AG04450 (cell line): ENCODE data around the gene SEZ6L. TPM values are rescaled to one million over a fixed set of nuclear protein-coding genes. Genes with fewer than 3 reads are reported as not detected.
A peak's percentile ranks its signal among the peaks of the same experiment; 100 is the strongest.

Experiments
- CTCF ChIA-PET: fragments of 300-600, 350-600 bp; formaldehyde crosslinking; extraction: SDS; loops from one replicate; lab custom pipeline; 2022; ENCODE audit warnings: antibody characterized with exemption, inconsistent platforms; lab: Charles Lee
- POLR2A ChIA-PET: fragments of 350-600 bp; formaldehyde crosslinking; extraction: SDS; loops from one replicate; lab custom pipeline; 2021; ENCODE audit warnings: antibody characterized with exemption, inconsistent platforms; lab: Yijun Ruan, JAX
- DNase-seq: peaks from one replicate; pipeline ENCODE4 v3.0.0-alpha.2; 2011; ENCODE audit warnings: low read depth, low spot score
- H3K27ac ChIP-seq: one replicate; pipeline ENCODE4 v1.5.1; 2012; ENCODE audit warnings: low read depth, low read length, control low read depth
- H3K27me3 ChIP-seq: one replicate; pipeline ENCODE4 v1.6.0; 2012; ENCODE audit warnings: low read length; ENCODE audit not compliant: control insufficient read depth, insufficient read depth
- H3K4me3 ChIP-seq: 2 replicates; pipeline ENCODE4 v1.5.1; 2011; ENCODE audit warnings: mild to moderate bottlenecking, low read depth, low read length, control low read depth
- H3K9me3 ChIP-seq: 2 replicates; pipeline ENCODE4 v1.5.1; 2012; ENCODE audit warnings: low read length; ENCODE audit not compliant: control insufficient read depth, insufficient read depth
- polyA plus RNA-seq: library from polyadenylated mRNA; depleted of rRNA; stranded (reverse); fragments of >200 nt; gene quantifications from 2 replicates; pipeline ENCODE4 v1.2.3, GENCODE V29; 2011
- small RNA-seq: library from RNA; depleted of rRNA; stranded (forward); fragments of <200 nt; gene quantifications from one replicate; pipeline ENCODE3, GENCODE V24; 2012; ENCODE audit warnings: low read depth; ENCODE audit not compliant: insufficient read length
- TF ChIP-seq, protein P1 (sequence below): IDR thresholded peaks from 2 replicates; pipeline ENCODE4 v1.5.1; 2011; ENCODE audit warnings: low read depth, low read length, control low read depth, inconsistent platforms

Gene SEZ6L
- polyA plus RNA-seq, 1 experiment: not detected

GRCh38 chr22:26429458-26430286 is 260.4 kb downstream of the SEZ6L start:
- no peak for DNase-seq
- peaks cover 11% of the 10 kb centered on the region for H3K27me3 ChIP-seq
- TF ChIP-seq, protein P1, sequence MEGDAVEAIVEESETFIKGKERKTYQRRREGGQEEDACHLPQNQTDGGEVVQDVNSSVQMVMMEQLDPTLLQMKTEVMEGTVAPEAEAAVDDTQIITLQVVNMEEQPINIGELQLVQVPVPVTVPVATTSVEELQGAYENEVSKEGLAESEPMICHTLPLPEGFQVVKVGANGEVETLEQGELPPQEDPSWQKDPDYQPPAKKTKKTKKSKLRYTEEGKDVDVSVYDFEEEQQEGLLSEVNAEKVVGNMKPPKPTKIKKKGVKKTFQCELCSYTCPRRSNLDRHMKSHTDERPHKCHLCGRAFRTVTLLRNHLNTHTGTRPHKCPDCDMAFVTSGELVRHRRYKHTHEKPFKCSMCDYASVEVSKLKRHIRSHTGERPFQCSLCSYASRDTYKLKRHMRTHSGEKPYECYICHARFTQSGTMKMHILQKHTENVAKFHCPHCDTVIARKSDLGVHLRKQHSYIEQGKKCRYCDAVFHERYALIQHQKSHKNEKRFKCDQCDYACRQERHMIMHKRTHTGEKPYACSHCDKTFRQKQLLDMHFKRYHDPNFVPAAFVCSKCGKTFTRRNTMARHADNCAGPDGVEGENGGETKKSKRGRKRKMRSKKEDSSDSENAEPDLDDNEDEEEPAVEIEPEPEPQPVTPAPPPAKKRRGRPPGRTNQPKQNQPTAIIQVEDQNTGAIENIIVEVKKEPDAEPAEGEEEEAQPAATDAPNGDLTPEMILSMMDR: no peak
- ChIA-PET CTCF (interaction anchor here (2.2 to 2.7 kb wide), 2 partner anchors 31 to 65 kb away, joined by 9 to 17 read pairs; no protein-coding TSS in a partner anchor), POLR2A (interaction anchor here (1.0 to 2.0 kb wide), 2 partner anchors 13 to 98 kb away, joined by 4 to 5 read pairs; no protein-coding TSS in a partner anchor)
- peak overlapping the region; percentile 68 for H3K4me3 ChIP-seq
- H3K9me3 ChIP-seq: peaks cover 4% of the 10 kb centered on the region; the same call in 1 of the 2 replicates
- no peak overlapping the region for H3K27ac ChIP-seq

DNA sequence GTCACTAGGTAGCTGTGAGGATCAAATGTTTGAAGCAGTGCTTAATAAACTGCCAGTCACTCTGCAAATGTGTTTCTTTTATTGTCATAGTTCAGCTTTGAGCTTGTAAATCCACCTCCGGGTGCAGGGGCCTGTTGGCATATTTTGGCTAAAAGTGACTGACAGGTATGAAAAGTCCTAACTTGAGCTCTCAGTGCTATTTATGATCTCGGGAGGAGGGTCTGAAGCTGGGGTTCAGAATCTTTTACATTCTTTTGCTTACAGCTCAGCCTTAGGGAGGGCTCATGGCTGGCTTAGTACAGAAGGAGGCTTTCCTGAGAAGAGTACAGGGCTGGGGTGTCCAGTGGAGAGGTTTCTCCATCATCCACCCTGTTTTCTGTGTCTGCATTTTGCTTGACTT is 261.3 kb downstream of the SEZ6L start:
- CTCF ChIA-PET: interaction anchor here (0.7 to 2.7 kb wide), 3 partner anchors 31 to 66 kb away, joined by 5 to 17 read pairs (median 9); no protein-coding TSS in a partner anchor
- Histone ChIP-seq H3K27ac (no peak overlapping the region), H3K9me3 (peaks cover 4% of the 10 kb centered on the region; the same call in 1 of the 2 replicates), H3K4me3 (no peak overlapping the region), H3K27me3 (peaks cover 11% of the 10 kb centered on the region)
- TF ChIP-seq, protein P1: no peak
- no peak for DNase-seq
- POLR2A ChIA-PET: interaction anchor here (2.0 kb wide), 1 partner anchor 14 kb away, joined by 5 read pairs; no protein-coding TSS in a partner anchor

DNA sequence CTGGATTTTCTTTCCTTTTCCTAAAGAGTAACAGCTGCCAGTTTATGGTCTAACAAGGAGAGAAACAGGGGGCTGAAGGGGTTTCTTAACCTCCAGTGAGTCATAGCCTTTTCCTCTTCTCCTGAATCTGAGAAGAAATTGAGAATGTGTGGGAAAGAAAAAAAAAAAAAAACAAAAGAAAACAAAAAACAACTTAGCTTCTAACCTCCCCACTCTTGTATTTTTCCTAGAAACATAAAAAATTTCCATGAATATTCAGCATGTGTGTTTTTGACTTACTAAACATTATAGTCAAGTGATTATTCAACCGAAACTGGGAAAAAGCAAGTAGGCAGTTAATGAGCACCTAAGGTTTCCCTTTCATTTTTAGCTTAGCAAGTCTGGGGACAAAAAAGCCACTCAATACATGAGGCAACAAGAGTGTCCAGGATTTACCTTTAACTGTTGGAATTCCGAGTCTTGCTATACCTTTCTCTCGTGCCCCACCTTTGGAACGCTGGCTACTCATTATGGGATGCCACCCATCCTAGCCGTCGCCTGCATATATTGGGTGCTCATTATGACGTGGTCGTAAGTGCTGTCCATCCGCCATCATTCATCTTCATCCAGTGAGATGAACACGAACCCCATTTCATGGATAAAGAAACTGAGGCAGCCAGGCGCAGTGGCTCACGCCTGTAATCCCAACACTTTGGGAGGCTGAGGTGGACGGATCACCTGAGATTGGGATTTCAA is 262.2 kb downstream of the SEZ6L start:
- DNase-seq: no peak
- Histone ChIP-seq H3K27ac (no peak overlapping the region), H3K9me3 (peaks cover 4% of the 10 kb centered on the region; the same call in 1 of the 2 replicates), H3K27me3 (peaks cover 6% of the 10 kb centered on the region), H3K4me3 (no peak overlapping the region)
- ChIA-PET CTCF (interaction anchor here (0.5 to 2.7 kb wide), 4 partner anchors 30 to 67 kb away, joined by 3 to 17 read pairs (median 7); no protein-coding TSS in a partner anchor), POLR2A (interaction anchor here (2.0 kb wide), 1 partner anchor 14 kb away, joined by 5 read pairs; no protein-coding TSS in a partner anchor)
- TF ChIP-seq, protein P1: no peak

- no peaks in the 10 kb centered on the region for H3K27me3 ChIP-seq
- H3K9me3 ChIP-seq: peaks cover 4% of the 10 kb centered on the region; the same call in 1 of the 2 replicates
- H3K4me3 ChIP-seq: no peak overlapping the region
- TF ChIP-seq, protein P1: no peak
- DNase-seq: no peak
- no peak overlapping the region for H3K27ac ChIP-seq
- ChIA-PET POLR2A (no interaction called here), CTCF (no interaction called here)
Measured at GRCh38 chr22:26432619-26433311, 263.5 kb downstream of the SEZ6L start.

Small RNAs within 50 kb of the gene (small RNA-seq; reads per million reads assigned to genes)
- not detected for gene RNA5SP495
